GM12873 (cell line): ENCODE measurements around the gene IL9.

ENCODE experiments used
- CTCF ChIP-seq: IDR thresholded peaks from 2 replicates; pipeline ENCODE4 v1.5.1; 2012; ENCODE audit warnings: low read depth, mild to moderate bottlenecking, moderate library complexity, low read length, control low read depth; ENCODE audit not compliant: insufficient read depth; ENCODE audit errors: missing control alignments

IL9 gene

DNA sequence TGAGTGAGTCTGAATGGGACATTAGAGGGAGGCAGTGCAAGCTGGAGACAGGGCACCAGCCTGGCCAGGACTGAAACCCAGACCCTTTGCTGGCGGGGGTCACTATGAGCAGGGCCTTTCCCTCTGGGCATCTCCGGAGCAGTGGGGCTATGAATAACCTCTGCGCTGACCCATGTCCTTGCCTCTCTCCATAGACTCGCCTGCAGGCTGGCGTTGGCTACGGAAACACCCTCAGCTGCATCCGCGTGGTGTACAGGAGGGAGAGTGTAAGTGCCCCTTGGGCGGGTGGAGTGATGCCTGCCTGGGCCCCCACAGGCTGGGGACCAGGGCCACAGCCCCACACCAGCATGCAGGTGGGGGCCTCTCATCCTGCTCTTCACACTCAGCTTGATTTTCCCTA lies 45.4 kb downstream of the IL9 start:
- no peak for TF ChIP-seq CTCF

- no peak for TF ChIP-seq CTCF
Measured at GRCh38 chr5:135847976-135848375, 47.7 kb downstream of the IL9 start.

DNA sequence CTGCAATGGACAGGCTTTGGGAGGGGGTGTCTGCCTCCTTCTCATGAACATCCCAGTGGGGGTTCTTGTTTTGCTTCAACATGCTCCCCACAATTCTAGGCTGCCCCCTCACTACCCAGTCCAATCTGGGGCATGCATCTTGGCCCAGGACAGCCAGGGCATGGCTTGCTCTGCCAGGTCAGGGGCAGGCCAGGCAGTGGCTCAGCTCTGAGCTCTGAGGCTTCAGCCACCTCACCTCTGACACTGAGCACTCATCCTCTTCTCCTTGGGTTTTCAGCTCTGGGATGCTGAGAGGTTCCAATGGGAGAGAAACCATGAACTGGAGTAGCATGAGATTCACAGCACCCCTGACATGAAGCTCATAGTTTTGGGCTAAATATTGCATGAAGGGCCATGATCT lies 49.3 kb downstream of the IL9 start:
- TF ChIP-seq CTCF: no peak

- TF ChIP-seq CTCF: no peak
Measured at GRCh38 chr5:135843571-135844337, 51.9 kb downstream of the IL9 start.

GRCh38 chr5:135842737-135843136 lies 52.9 kb downstream of the IL9 start:
- TF ChIP-seq CTCF: no peak
